Mucosa of stomach (tissue), 1 donor: ENCODE data around the gene KHK.
A peak's percentile ranks its signal among the peaks of the same experiment; 100 is the strongest.

Source experiments
- H3K27me3 ChIP-seq: one replicate; pipeline ENCODE4 v1.7.0; 2013; ENCODE audit warnings: mild to moderate bottlenecking, low read length; ENCODE audit not compliant: control insufficient read depth, insufficient read depth
- H3K36me3 ChIP-seq: one replicate; pipeline ENCODE4 v1.7.0; 2013; ENCODE audit warnings: low read length; ENCODE audit not compliant: control insufficient read depth, insufficient read depth
- H3K4me1 ChIP-seq: one replicate; pipeline ENCODE4 v1.7.0; 2013; ENCODE audit warnings: mild to moderate bottlenecking, low read length; ENCODE audit not compliant: control insufficient read depth, insufficient read depth
- H3K4me3 ChIP-seq: one replicate; pipeline ENCODE4 v1.7.0; 2013; ENCODE audit warnings: low read length
- H3K9ac ChIP-seq: one replicate; pipeline ENCODE4 v1.7.0; 2013; ENCODE audit warnings: mild to moderate bottlenecking, low read length, moderate library complexity
- H3K9me3 ChIP-seq: one replicate; pipeline ENCODE4 v1.7.0; 2013; ENCODE audit warnings: mild to moderate bottlenecking, low read length, moderate library complexity; ENCODE audit not compliant: control insufficient read depth
- donor health status: Pancreatic carcinoma.

KHK gene

GRCh38 chr2:27086090-27086723, 365 bp upstream of the KHK start:
- peak overlapping the region; percentile 36 for H3K4me3 ChIP-seq
- peaks cover 33% of the 10 kb centered on the region for H3K4me1 ChIP-seq
- peaks cover 6% of the 10 kb centered on the region for H3K27me3 ChIP-seq
- H3K9ac ChIP-seq, result peak overlapping the region; percentile 71
- H3K9me3 ChIP-seq, result no peaks in the 10 kb centered on the region
- H3K36me3 ChIP-seq, result no peaks in the 10 kb centered on the region

- peaks cover 26% of the 10 kb centered on the region for H3K4me1 ChIP-seq
- no peaks in the 10 kb centered on the region for H3K9me3 ChIP-seq
- no peaks in the 10 kb centered on the region for H3K36me3 ChIP-seq
- peaks cover 6% of the 10 kb centered on the region for H3K27me3 ChIP-seq
- H3K9ac ChIP-seq, result no peak overlapping the region
- H3K4me3 ChIP-seq, result no peak overlapping the region
These were observed 1.3 kb downstream of the KHK start for GRCh38 chr2:27087823-27088410.

- Histone ChIP-seq H3K9ac (no peak overlapping the region), H3K36me3 (no peaks in the 10 kb centered on the region), H3K27me3 (peaks cover 6% of the 10 kb centered on the region), H3K4me1 (peaks cover 33% of the 10 kb centered on the region), H3K4me3 (no peak overlapping the region), H3K9me3 (no peaks in the 10 kb centered on the region)
These were observed 2.1 kb downstream of the KHK start for GRCh38 chr2:27088634-27089033.

GRCh38 chr2:27089111-27089954, 2.8 kb downstream of the KHK start:
- H3K9ac ChIP-seq, result no peak overlapping the region
- no peak overlapping the region for H3K4me3 ChIP-seq
- no peaks in the 10 kb centered on the region for H3K36me3 ChIP-seq
- no peaks in the 10 kb centered on the region for H3K9me3 ChIP-seq
- peaks cover 6% of the 10 kb centered on the region for H3K27me3 ChIP-seq
- peaks cover 37% of the 10 kb centered on the region for H3K4me1 ChIP-seq

- peaks cover 35% of the 10 kb centered on the region for H3K4me1 ChIP-seq
- no peaks in the 10 kb centered on the region for H3K9me3 ChIP-seq
- H3K4me3 ChIP-seq, result no peak overlapping the region
- H3K36me3 ChIP-seq, result no peaks in the 10 kb centered on the region
- peaks cover 6% of the 10 kb centered on the region for H3K27me3 ChIP-seq
- H3K9ac ChIP-seq, result no peak overlapping the region
These were observed 5.4 kb downstream of the KHK start for GRCh38 chr2:27091746-27092695.

GRCh38 chr2:27092696-27093429, 6.3 kb downstream of the KHK start:
- Histone ChIP-seq H3K9ac (peak overlapping the region; percentile 2), H3K36me3 (no peaks in the 10 kb centered on the region), H3K4me1 (peaks cover 28% of the 10 kb centered on the region), H3K4me3 (no peak overlapping the region), H3K9me3 (no peaks in the 10 kb centered on the region), H3K27me3 (peaks cover under 1% of the 10 kb centered on the region)

GRCh38 chr2:27093430-27094352, 7.1 kb downstream of the KHK start:
- H3K4me3 ChIP-seq, result no peak overlapping the region
- peak overlapping the region; percentile 2 for H3K9ac ChIP-seq
- no peaks in the 10 kb centered on the region for H3K9me3 ChIP-seq
- peaks cover 28% of the 10 kb centered on the region for H3K4me1 ChIP-seq
- no peaks in the 10 kb centered on the region for H3K27me3 ChIP-seq
- H3K36me3 ChIP-seq, result no peaks in the 10 kb centered on the region

GRCh38 chr2:27094353-27094984, 7.9 kb downstream of the KHK start:
- H3K36me3 ChIP-seq, result no peaks in the 10 kb centered on the region
- no peaks in the 10 kb centered on the region for H3K9me3 ChIP-seq
- H3K4me3 ChIP-seq, result no peak overlapping the region
- peaks cover 28% of the 10 kb centered on the region for H3K4me1 ChIP-seq
- no peaks in the 10 kb centered on the region for H3K27me3 ChIP-seq
- no peak overlapping the region for H3K9ac ChIP-seq

- H3K9ac ChIP-seq, result no peak overlapping the region
- no peaks in the 10 kb centered on the region for H3K9me3 ChIP-seq
- H3K27me3 ChIP-seq, result no peaks in the 10 kb centered on the region
- peaks cover 28% of the 10 kb centered on the region for H3K4me1 ChIP-seq
- no peak overlapping the region for H3K4me3 ChIP-seq
- H3K36me3 ChIP-seq, result no peaks in the 10 kb centered on the region
These were observed 8.8 kb downstream of the KHK start for GRCh38 chr2:27095427-27095744.
